Measurements from ENCODE around the gene AP2B1. TPM values are rescaled to one million over a fixed set of nuclear protein-coding genes. Genes with fewer than 3 reads are reported as not detected.
A peak's percentile ranks its signal among the peaks of the same experiment; 100 is the strongest.
"Not testable (repeated sequence)": the region's sequence is repeated elsewhere in the genome, so short reads cannot be mapped to it uniquely, and the experiment has no call there.

The AP2B1 gene
- total RNA-seq, 2 donors from 2014 or later: 220 to 274 TPM

DNA sequence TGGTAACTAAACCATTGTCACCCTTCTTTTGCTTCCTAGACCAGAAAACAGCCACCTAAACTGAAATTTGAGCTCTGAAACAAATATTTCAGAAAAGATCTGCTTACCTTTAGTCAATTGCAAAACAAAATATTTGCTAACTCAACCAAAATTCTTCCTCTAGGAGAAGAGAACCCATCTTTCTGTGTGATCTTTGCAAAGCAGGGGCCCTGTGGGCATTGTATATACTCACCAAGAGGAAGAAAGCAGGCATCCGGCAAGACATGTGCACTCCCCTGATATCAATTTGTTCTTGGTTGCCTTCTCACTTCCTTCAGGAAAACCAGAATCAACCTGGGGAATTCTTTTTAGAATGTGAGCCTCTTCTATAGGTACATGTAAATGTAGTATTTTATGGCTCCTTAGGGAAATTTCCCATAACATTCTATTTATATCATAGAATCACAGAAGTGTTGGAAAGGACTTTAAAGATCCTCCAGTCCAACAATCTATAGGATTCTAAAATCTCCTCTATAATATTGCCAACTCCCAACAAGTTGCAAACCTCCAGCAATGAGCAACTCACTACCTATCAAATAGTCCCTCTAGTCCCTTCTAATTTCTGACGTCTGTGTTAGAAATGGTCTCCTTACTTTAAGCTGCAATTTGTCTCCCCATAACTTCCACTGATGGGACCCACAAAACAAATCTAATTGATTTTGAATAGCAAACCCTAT, 27.5 kb upstream of the AP2B1 start:
- no peak for DNase-seq
- intact Hi-C loops (cut with DNase I): no loop called here
- Histone ChIP-seq H3K27ac (no peak overlapping the region), H3K4me3 (no peak overlapping the region), H3K9ac (ENCODE audit: low read depth in 2 of 2, low read length in 2 of 2) (no peak overlapping the region), H3K9me3 (no peaks in the 10 kb centered on the region), H3K27me3 (no peaks in the 10 kb centered on the region), H3K4me1 (no peaks in the 10 kb centered on the region), H3K36me3 (no peaks in the 10 kb centered on the region)
- TF ChIP-seq, protein P1, sequence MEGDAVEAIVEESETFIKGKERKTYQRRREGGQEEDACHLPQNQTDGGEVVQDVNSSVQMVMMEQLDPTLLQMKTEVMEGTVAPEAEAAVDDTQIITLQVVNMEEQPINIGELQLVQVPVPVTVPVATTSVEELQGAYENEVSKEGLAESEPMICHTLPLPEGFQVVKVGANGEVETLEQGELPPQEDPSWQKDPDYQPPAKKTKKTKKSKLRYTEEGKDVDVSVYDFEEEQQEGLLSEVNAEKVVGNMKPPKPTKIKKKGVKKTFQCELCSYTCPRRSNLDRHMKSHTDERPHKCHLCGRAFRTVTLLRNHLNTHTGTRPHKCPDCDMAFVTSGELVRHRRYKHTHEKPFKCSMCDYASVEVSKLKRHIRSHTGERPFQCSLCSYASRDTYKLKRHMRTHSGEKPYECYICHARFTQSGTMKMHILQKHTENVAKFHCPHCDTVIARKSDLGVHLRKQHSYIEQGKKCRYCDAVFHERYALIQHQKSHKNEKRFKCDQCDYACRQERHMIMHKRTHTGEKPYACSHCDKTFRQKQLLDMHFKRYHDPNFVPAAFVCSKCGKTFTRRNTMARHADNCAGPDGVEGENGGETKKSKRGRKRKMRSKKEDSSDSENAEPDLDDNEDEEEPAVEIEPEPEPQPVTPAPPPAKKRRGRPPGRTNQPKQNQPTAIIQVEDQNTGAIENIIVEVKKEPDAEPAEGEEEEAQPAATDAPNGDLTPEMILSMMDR (IDR thresholded peaks at IDR 0.05): no peak

DNA sequence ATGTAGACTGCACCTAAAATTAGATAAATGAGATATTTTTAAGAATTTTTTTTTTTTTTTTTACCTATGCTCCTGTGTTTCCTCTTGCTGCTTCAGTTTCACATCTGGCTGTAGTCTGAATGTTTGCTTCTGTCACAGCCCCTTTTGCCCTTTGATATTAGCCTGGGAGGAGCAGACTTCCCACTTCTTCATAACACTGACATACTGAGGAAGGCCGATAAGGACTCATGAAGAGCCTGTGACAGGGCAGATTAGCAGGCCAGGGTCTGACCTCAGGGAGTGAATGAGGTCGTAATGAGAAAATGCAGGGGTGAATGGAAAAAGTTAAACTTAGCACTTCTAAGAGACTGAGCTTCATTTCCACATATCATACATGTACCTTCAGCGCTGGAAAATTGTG, 26.4 kb upstream of the AP2B1 start, which contains the start of gene SLFN14:
SLFN14 (minus strand) TSS at position 117 of the 400 bp plus-strand sequence. CDS start 2,757 bp downstream, outside the sequence.
- Histone ChIP-seq H3K4me1 (no peaks in the 10 kb centered on the region), H3K27ac (no peak within 1 kb of the TSS), H3K9me3 (no peaks in the 10 kb centered on the region), H3K4me3 (no peak within 1 kb of the TSS), H3K9ac (ENCODE audit: low read depth in 2 of 2, low read length in 2 of 2) (no peak within 1 kb of the TSS), H3K27me3 (no peaks in the 10 kb centered on the region), H3K36me3 (no peaks in the 10 kb centered on the region)
- TF ChIP-seq, protein P1 (IDR thresholded peaks at IDR 0.05): no peak
- DNase-seq: no peak
- intact Hi-C loops (cut with DNase I): no loop called here

DNA sequence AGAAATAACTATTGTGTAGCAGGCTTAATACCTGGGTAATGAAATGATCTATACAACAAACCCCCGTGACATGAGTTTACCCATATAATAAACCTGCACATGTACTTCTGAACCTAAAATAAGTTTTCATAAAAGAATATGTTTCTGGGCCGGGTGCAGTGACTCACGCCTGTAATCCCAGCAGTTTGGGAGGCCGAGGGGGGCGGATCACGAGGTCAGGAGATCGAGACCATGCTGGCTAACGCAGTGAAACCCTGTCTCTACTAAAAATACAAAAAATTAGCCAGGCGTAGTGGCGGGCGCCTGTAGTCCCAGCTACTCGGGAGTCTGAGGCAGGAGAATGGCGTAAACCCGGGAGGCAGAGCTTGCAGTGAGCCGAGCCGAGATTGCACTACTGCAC, 23.9 kb upstream of the AP2B1 start:
- H3K4me1 ChIP-seq; H3K4me3 ChIP-seq; H3K27me3 ChIP-seq; H3K36me3 ChIP-seq; H3K9me3 ChIP-seq; DNase-seq; intact Hi-C loops (cut with DNase I); H3K27ac ChIP-seq; H3K9ac ChIP-seq (ENCODE audit: low read depth in 2 of 2, low read length in 2 of 2): not testable (repeated sequence)

DNA sequence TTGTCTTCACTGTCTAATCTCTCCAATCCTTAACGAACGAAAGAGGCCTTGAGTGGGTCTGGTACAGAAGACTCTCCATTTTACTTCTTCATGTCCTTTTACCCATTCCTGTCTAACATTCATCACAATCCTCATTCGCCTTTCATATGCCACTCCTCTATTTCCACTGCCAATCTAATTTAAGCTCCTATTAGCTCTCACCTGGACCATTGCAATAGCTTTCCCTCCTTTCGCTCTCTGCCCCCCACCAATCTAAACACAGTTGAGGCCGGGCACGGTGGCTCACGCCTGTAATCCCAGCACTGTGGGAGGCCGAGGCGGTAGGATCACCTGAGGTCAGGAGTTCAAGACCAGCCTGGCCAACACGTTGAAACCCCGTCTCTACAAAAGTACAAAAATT, 20.2 kb upstream of the AP2B1 start:
- Histone ChIP-seq H3K36me3 (no peaks in the 10 kb centered on the region), H3K9me3 (no peaks in the 10 kb centered on the region), H3K4me3 (peak overlapping the region; percentile 88), H3K4me1 (peaks cover 12% of the 10 kb centered on the region), H3K27me3 (no peaks in the 10 kb centered on the region), H3K27ac (no peak overlapping the region), H3K9ac (ENCODE audit: low read depth in 2 of 2, low read length in 2 of 2) (no peak overlapping the region)
- peak; percentile 20 for DNase-seq
- TF ChIP-seq, protein P1 (IDR thresholded peaks at IDR 0.05): no peak
- intact Hi-C loops (cut with DNase I): no loop called here

DNA sequence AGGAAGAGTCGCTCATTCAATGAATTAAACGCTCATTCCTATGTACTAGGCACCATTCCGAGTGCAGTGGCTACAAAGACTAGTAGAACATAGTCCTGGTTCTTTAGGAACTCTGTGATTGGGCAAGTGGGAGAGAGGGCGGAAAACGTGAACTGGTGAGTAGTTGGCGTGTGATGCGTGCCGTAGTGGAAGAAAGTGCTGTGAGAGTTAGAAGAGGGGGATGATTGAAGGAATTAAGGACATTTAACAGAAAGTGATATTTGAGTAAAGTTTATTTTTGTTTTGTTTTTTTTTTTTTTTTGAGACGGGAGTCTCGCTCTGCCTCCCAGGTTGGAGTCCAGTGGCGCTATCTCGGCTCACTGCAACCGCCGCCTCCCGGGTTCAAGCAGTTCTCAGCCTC, 18.6 kb upstream of the AP2B1 start:
- Histone ChIP-seq H3K4me3 (peak overlapping the region; percentile 88), H3K27ac (peak overlapping the region; percentile 84), H3K4me1 (peaks cover 12% of the 10 kb centered on the region), H3K9ac (ENCODE audit: low read depth in 2 of 2, low read length in 2 of 2) (peak overlapping the region; percentile 78 to 83), H3K36me3 (no peaks in the 10 kb centered on the region), H3K27me3 (no peaks in the 10 kb centered on the region), H3K9me3 (no peaks in the 10 kb centered on the region)
- intact Hi-C loops (cut with DNase I): no loop called here
- TF ChIP-seq, protein P1 (IDR thresholded peaks at IDR 0.05): no peak
- DNase-seq: peak; percentile 53

DNA sequence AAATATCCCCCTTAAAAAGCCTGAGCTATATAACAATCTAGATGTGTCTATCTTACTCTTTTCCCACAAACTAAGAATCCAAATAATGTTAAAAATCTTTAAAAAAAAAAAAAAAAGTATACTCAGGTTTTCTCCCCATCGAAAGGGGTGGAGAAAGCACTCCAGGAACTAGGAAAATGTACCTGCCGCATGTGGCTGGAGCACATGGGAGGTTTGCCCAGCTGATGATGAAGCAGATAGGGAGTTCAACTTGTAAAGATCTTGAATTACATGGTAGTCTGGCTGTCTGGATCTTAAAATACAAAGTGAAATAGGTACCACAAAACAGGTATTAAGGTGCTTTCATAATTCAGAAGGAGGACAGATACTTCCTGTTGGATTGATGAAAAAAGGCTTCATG, 17.7 kb upstream of the AP2B1 start:
- TF ChIP-seq, protein P1 (IDR thresholded peaks at IDR 0.05): no peak
- Histone ChIP-seq H3K4me1 (peaks cover 12% of the 10 kb centered on the region), H3K9me3 (no peaks in the 10 kb centered on the region), H3K27ac (no peak overlapping the region), H3K27me3 (no peaks in the 10 kb centered on the region), H3K36me3 (no peaks in the 10 kb centered on the region), H3K9ac (ENCODE audit: low read depth in 2 of 2, low read length in 2 of 2) (no peak overlapping the region), H3K4me3 (no peak overlapping the region)
- intact Hi-C loops (cut with DNase I): no loop called here
- DNase-seq: no peak
